VCaP (cell line): ENCODE data around the gene VGF.
A peak's percentile ranks its signal among the peaks of the same experiment; 100 is the strongest.

Experiments
- H3K27ac ChIP-seq: fragments of 450-650 bp; 2 replicates; pipeline ENCODE4 v1.5.1; 2017
- TF ChIP-seq, protein P1 (sequence below): fragments of 450-650 bp; conservative IDR thresholded peaks from 2 replicates; pipeline ENCODE4 v1.5.1; 2017; ENCODE audit warnings: mild to moderate bottlenecking, moderate library complexity

Gene VGF

DNA sequence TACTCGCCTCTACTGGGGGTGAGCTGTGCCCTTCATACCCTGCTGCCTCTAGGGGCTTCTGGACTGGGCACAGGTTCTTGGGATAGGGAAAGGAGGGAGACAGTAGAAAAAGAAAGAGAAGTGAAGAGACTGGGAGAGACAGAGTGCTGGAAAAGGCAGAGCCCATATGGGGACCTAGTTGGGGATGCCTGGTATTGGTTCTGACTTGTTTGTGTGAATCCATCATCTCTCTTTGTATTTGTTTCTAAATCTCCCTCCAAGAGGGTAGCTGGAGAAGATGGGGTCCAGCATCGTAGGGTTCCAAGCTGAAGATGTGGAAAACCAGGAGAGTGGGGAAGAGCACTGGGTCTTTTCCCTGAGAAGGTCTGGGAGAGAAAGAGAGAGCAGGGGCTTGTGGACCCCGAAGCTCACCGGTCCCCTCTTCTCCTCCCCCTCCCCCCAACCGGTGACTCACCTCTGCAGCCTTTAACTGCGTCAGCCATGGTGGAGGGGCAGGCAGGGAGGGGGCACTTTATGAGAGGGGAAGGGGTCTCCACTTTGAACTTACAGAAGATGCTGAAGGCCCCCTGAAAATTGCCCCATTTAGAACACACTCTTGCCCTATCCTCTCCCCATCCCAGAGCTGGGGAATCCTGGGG, 3.2 kb upstream of the VGF start:
- no peak overlapping the region for H3K27ac ChIP-seq
- TF ChIP-seq, protein P1, sequence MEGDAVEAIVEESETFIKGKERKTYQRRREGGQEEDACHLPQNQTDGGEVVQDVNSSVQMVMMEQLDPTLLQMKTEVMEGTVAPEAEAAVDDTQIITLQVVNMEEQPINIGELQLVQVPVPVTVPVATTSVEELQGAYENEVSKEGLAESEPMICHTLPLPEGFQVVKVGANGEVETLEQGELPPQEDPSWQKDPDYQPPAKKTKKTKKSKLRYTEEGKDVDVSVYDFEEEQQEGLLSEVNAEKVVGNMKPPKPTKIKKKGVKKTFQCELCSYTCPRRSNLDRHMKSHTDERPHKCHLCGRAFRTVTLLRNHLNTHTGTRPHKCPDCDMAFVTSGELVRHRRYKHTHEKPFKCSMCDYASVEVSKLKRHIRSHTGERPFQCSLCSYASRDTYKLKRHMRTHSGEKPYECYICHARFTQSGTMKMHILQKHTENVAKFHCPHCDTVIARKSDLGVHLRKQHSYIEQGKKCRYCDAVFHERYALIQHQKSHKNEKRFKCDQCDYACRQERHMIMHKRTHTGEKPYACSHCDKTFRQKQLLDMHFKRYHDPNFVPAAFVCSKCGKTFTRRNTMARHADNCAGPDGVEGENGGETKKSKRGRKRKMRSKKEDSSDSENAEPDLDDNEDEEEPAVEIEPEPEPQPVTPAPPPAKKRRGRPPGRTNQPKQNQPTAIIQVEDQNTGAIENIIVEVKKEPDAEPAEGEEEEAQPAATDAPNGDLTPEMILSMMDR = no peak

- H3K27ac ChIP-seq = no peak overlapping the region
- TF ChIP-seq, protein P1 = no peak
Observed at GRCh38 chr7:101167645-101168411, 2.5 kb upstream of the VGF start.

- H3K27ac ChIP-seq = no peak overlapping the region
- TF ChIP-seq, protein P1 = no peak
Observed at GRCh38 chr7:101166909-101167644, 1.7 kb upstream of the VGF start.

DNA sequence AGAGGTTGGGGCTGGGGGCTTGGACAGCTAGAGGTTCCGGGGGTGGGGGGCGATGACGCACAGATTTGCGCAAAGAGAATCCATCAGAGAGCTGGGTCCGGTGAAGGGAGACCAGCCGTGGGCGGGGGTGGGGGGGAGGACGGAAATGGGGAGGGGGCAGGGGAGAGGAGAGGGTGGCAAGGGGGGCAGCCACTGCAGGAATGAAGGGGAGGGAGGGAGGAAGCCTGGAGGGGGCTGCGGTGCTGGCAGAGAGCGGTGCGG, 1.2 kb upstream of the VGF start:
- TF ChIP-seq, protein P1 = no peak
- no peak overlapping the region for H3K27ac ChIP-seq

- H3K27ac ChIP-seq = no peak overlapping the region; the same call in 1 of the 2 replicates
- TF ChIP-seq, protein P1 = no peak
Observed at GRCh38 chr7:101165958-101166647, 734 bp upstream of the VGF start.

DNA sequence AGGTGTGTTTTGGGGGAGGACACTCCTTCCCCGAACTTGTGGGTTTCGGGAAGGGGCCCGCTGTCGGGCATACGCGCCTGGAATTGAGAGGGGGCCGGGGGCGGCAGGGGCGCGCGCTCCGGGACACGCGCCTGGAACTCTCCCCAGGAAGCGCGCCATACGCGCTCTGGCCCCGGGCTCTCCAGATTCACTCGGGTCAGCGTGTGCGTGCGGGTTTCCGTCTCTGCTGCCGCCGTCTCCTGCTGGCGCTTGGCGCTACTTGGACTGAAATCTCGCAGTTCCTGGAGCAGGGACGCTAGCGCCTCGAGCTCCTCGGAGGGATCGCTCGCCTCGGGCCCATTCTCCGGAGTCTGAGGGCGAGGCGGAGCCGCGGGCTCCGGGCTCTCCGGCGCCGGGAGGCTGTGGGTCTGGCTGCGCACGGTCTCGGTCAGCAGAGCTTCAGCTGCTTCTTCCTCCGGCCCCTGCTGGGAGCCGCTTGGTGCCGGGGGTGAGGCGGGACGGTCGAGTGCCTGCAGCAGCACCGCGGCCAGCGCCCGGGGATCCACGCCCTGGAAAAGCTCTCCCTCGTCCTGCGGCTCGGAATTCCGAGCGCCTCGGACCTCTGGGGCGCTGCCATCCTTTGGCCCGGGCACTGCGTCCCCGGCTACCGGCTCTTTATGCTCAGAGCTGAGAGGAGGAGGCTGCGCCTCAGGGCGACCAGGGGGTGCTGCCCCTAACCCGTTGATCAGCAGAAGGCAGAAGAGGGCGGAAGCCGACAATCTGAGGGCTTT, 1.1 kb downstream of the VGF start:
- peak overlapping the region; percentile 98 for H3K27ac ChIP-seq
- TF ChIP-seq, protein P1 = no peak
